ENCODE results near the gene PBX2.

DNA sequence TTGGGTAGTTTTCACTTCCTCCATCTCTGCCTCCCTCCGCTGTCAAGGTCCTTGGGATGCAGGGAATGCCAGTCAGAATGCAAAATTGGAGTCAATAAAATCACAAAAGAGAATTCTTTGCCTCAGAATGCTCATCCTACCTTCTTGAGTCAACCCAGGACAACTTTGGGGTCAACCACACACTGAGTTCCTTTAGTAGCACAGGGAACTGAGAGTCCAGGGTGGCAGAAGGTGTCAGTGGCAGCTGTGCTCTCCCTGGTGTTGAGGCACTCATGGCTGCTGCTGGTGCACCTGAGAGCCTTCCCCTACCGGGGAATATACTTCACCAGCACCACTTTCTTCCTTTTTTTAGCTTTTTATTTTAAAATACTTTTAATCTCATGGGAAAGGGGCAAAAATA lies 34.7 kb upstream of the PBX2 start:
- TF ChIP-seq CTCF (IDR thresholded peaks at IDR 0.05) (no peak), POLR2AphosphoS5 (IDR thresholded peaks at IDR 0.05) (no peak)
